ENCODE data around the gene TSPOAP1.
A peak's percentile ranks its signal among the peaks of the same experiment; 100 is the strongest.

The TSPOAP1 gene

DNA sequence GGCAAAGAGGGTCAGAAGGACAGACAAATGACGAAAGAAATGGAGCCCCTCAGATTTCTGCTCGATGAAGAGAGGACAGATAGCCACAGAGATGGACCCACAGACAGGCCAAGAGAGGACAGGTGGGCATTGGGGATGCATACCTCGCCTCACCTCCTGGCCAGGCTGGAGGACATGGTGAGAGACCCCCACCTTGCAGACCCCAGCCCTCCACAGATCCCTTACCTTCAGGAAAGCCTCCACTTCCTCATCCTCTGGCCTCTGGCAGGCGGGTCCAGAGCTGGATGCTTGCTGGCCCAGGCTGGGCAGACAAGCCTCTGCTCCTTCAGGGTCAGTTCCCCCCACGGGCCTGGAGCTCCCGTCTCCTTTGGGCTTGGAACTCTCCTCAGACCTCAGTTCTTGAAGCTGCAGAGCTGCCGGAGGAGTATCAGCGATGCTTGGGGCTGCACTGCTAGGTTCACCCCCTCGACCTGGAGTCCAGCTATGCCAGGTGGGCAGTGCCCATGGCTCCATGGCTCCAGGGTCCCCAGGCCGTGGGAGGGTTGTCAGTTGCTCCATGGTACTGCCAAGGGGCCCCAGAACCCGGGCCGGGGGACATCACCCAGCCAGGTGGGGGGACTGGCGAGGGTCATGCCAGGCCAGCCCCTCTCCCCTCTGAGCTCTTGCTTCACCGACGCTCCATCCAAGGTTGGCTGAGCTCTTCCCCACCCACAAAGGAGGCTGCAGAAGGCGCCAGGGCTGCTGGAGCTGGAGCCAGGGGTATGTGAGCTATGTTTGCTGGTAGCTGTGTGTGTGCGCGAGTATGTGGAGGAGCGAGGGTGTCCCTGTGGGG is 1.0 kb downstream of the TSPOAP1 start:
- H3K4me3 ChIP-seq (ENCODE audit: low read depth, low read length), result peak overlapping the region; percentile 94
- no peak for TF ChIP-seq CTCF (IDR thresholded peaks at IDR 0.05; ENCODE audit: insufficient read depth, low read depth, low read length, missing control alignments)

GRCh38 chr17:58326609-58327362 is 1.8 kb downstream of the TSPOAP1 start:
- no peak for TF ChIP-seq CTCF (IDR thresholded peaks at IDR 0.05; ENCODE audit: insufficient read depth, low read depth, low read length, missing control alignments)
- H3K4me3 ChIP-seq (ENCODE audit: low read depth, low read length), result no peak overlapping the region
- peak; percentile 22 for DNase-seq (ENCODE audit: low read depth)

More for the DNA sequence above, 1.0 kb downstream of the TSPOAP1 start:
- DNase-seq (ENCODE audit: low read depth), result no peak

DNA sequence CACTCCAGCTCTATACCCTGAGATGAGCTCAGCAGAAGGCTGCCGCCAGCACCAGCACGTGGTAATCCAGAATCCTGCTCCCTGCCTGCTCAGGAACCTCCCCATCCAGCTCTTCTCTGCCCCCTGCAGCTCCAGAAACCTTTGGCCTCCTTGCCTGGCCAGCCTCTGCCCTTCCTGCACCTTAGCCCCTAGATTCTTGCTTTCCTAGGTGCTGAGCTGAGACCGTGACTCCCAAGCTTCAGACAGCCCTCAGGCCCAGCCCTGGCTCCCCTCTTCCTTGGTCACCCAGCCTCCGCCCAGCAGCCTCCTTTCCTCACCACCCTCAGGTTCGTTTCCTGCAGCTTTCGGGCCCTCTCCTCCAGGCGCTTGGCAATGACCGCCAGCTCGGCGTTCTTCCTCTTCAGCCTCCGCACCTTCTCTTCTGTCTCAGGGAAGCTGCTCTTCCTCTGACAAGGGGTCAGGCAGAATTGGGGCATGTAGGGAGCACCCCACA is 2.6 kb downstream of the TSPOAP1 start:
- DNase-seq (ENCODE audit: low read depth), result no peak
- no peak overlapping the region for H3K4me3 ChIP-seq (ENCODE audit: low read depth, low read length)
- no peak for TF ChIP-seq CTCF (IDR thresholded peaks at IDR 0.05; ENCODE audit: insufficient read depth, low read depth, low read length, missing control alignments)

DNA sequence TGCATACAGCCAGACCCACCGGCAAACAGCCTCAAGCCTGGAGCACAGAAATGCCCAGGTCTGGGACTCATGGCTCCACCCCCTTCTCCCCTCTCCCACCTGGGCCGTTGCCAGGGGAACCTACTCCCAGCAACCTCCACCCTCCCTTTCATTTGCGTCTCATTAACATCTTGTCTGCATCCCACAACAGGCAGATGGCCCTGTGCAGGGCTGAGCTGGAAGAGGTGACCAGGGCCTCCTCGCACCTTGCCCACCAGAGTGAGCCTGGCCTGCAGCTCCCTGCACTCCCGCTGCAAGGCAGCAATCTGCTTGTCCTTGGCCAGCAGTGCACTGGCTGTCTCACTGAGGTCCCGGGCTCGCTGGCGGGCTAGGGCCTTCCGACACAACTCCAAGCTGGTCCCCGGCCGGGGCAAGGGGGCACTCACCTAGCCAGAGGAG is 3.3 kb downstream of the TSPOAP1 start:
- no peak overlapping the region for H3K4me3 ChIP-seq (ENCODE audit: low read depth, low read length)
- peak; percentile 26 for DNase-seq (ENCODE audit: low read depth)
- no peak for TF ChIP-seq CTCF (IDR thresholded peaks at IDR 0.05; ENCODE audit: insufficient read depth, low read depth, low read length, missing control alignments)

DNA sequence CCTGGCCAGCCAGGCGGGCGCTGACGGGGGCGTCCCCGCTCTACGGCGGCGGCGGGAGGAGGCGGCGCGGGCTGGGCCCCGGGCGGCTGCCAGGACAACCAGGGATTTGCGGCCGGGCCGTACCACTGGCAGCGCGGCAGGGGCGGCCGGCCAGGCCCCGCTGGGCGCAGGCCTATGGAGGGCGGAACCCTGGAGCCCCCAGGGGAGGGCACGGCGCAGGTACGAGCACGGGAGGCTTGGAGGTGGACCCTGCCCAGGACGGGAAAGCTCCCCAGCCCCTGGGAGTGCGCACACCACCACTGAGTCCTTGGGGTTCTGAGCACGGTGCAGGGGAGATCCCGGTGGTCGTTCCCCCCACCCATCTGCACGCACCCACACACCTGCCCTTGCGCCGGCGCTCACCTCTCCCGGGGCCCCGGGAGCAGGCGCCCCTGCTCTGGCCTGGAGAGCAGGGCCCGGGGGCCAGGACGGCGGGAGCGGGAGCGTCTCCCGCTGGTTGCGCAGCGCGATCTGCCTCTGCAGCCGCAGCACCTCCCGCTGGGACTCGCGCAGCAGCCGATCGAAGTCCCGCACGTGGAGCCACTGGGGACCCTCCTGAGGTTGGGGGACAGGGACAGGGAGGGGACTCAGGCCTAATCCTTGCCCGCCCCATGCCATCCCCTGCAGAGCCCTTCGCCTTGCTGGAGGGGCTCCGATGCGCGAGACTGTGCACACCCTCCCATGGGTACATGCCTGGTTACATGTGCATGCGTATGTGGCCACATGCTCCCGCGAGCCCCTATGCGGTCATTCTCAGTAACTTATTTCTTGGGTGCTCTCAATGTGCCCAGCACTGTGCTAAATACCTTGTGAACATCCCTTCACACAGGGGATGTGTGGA is 3.9 kb downstream of the TSPOAP1 start:
- DNase-seq (ENCODE audit: low read depth), result peak; percentile 23
- TF ChIP-seq CTCF (IDR thresholded peaks at IDR 0.05; ENCODE audit: insufficient read depth, low read depth, low read length, missing control alignments), result no peak
- no peak overlapping the region for H3K4me3 ChIP-seq (ENCODE audit: low read depth, low read length)

- TF ChIP-seq CTCF (IDR thresholded peaks at IDR 0.05; ENCODE audit: insufficient read depth, low read depth, low read length, missing control alignments), result no peak
- no peak for DNase-seq (ENCODE audit: low read depth)
- no peak overlapping the region for H3K4me3 ChIP-seq (ENCODE audit: low read depth, low read length)
Observed at GRCh38 chr17:58324056-58324408, 4.6 kb downstream of the TSPOAP1 start.
